A673 (cell line): ENCODE data around the gene PPM1M.

Source experiments
- EZH2 ChIP-seq: fragments of 200-600 bp; sonication (generic); IDR thresholded peaks from 2 replicates; pipeline ENCODE4 v1.6.1; 2017; ENCODE audit warnings: borderline replicate concordance, low read depth, mild to moderate bottlenecking, mixed read lengths, antibody characterized with exemption, low read length; ENCODE audit not compliant: poor library complexity, severe bottlenecking
- TF ChIP-seq, protein P1 (sequence below): fragments of 300-800, 200-600 bp; sonication (generic); conservative IDR thresholded peaks from 2 replicates; pipeline ENCODE4 v1.5.1; 2017; ENCODE audit warnings: low read depth, mild to moderate bottlenecking, antibody characterized with exemption, low read length, moderate library complexity, mixed read lengths

DNA sequence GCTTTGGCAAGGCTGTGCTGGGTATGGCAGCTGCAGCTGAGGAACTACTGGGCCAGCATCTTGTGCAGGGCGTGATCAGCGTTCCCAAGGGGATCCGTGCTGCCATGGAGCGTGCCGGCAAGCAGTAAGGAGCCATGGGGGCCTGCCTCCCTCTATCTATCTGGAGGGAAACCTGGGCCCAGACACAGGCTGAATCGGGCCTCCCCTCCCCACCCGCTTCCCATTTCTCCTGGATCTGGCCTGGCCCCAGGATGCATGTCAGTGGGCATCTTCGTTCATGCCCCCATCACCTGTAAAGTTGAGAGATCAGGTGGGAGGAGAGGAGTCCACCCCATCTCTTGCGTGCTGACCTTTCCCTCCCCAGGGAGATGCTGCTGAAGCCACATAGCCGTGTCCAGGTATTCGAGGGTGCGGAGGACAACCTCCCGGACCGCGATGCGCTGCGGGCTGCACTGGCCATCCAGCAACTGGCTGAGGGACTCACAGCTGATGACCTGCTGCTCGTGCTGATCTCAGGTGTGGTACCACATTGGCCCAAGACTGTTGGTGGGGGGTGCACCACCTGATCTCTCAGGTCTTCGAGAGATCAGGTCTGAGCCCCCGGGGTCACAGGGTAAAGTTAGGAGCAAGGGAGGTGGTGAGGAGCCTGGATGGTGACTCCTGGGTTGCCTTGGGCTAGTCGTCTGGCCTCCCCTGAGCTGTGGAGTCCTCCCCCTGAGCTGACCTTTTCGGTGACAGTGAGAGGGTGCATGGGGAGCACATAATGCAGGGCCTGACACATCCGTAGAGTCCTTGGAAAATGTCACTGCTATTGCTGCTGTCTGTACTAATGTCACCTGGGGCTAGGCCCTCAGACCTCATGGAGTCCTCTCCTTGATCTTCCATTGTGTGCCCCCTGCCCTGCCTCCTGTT lies 45.3 kb downstream of the PPM1M start:
- TF ChIP-seq, protein P1, sequence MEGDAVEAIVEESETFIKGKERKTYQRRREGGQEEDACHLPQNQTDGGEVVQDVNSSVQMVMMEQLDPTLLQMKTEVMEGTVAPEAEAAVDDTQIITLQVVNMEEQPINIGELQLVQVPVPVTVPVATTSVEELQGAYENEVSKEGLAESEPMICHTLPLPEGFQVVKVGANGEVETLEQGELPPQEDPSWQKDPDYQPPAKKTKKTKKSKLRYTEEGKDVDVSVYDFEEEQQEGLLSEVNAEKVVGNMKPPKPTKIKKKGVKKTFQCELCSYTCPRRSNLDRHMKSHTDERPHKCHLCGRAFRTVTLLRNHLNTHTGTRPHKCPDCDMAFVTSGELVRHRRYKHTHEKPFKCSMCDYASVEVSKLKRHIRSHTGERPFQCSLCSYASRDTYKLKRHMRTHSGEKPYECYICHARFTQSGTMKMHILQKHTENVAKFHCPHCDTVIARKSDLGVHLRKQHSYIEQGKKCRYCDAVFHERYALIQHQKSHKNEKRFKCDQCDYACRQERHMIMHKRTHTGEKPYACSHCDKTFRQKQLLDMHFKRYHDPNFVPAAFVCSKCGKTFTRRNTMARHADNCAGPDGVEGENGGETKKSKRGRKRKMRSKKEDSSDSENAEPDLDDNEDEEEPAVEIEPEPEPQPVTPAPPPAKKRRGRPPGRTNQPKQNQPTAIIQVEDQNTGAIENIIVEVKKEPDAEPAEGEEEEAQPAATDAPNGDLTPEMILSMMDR: no peak
- TF ChIP-seq EZH2: no peak
